ENCODE results near the gene CKS1B. TPM values are rescaled to one million over a fixed set of nuclear protein-coding genes. Genes with fewer than 3 reads are reported as not detected.

The CKS1B gene
- total RNA-seq, 2 experiments from 2014 or later = 156 TPM

DNA sequence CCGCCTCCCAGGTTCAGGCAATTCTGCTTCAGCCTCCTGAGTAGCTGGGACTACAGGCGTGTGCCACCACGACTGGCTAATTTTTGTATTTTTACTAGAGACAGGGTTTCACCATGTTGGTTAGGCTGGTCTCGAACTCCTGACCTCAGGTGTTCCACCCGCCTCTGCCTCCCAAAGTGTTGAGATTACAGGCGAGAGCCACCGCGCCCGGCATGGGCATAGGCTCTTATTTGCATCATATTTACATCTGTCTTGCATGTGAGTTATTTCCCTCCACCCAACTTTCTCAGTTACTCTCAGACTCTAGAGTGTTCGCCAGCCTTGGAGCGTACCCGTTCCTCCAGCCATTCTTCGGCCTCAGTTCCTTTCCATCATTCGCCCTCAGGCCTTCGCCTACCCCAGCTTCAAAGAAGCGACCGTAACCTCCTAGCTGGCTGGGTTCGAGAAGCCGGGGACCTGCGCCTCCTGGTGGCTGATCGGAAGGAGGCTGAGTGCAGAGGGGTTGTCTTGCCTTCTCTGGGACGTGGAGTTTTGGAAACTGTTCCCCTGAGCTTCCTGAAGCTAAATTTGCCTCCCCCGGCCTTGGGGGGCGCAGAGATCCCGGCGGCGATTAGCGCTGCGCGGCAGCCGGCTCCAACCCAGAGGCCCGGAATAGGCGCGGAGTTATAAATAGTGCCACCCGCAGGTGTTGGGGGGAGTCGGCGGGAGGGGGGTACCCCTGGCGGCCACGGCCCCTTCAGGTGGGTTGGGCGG is 24.5 kb downstream of the CKS1B start:
- peak; percentile 83 for DNase-seq
- Mint-ChIP-seq H3K27me3 (peaks cover 22% of the 10 kb centered on the region), H3K9me3 (no peaks in the 10 kb centered on the region)

DNA sequence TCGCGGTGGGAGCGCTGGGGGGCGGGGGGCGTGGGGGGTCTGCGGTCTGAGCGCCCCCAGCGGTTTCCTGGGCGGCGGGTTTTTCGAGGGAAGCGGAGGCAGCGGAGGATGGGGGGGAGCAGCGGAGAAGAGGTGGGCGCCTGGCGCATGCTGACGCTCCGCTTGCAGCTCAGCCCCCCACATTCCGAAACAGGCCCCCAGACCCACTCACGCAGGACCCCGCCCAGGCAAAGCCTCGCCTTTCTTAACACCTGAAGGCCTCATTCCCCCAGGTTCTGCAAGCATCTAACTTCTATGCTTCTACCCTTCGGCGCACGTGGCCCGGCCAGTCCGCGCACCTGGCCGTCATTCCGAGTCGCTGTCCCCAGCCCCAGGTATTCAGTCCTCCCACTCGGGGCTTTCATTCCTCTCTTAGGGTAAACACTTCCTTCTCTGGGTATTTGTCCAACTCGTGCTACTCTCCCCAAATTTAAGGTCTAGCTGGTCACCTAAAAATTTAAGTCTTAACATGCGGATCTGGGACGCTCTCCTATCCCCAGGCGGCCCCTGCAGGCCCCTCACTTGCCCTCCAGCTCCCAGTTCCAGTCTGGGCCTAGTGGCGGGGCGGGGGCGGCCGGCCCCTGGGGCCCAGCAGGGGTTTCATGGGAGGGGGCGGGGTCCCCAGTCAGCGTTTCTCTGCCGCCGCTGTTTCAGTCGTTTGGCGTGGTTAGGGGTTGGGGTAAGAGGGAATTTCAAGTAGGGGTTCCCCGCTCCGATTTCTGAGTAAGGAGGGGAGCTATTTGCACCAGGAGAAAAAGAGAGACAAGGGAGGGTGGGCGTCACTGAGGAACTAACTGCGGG is 25.3 kb downstream of the CKS1B start:
- peak overlapping the region; percentile 91 for H3K27ac Mint-ChIP-seq
- no peaks in the 10 kb centered on the region for H3K9me3 Mint-ChIP-seq
- DNase-seq = peak; percentile 77
- peaks cover 22% of the 10 kb centered on the region for H3K27me3 Mint-ChIP-seq
- H3K36me3 Mint-ChIP-seq = peaks cover 3% of the 10 kb centered on the region
- H3K4me1 Mint-ChIP-seq = peaks cover 38% of the 10 kb centered on the region
- peak overlapping the region; percentile 76 for H3K4me3 Mint-ChIP-seq

More for the DNA sequence above, 24.5 kb downstream of the CKS1B start:
- Mint-ChIP-seq H3K27ac (peak overlapping the region; percentile 90), H3K4me1 (peaks cover 39% of the 10 kb centered on the region), H3K36me3 (peaks cover 3% of the 10 kb centered on the region), H3K4me3 (peak overlapping the region; percentile 76)

- no peaks in the 10 kb centered on the region for H3K9me3 Mint-ChIP-seq
- peaks cover 22% of the 10 kb centered on the region for H3K27me3 Mint-ChIP-seq
- no peak for DNase-seq
- peak overlapping the region; percentile 76 for H3K4me3 Mint-ChIP-seq
- H3K27ac Mint-ChIP-seq = peak overlapping the region; percentile 91
- H3K36me3 Mint-ChIP-seq = peaks cover 3% of the 10 kb centered on the region
- H3K4me1 Mint-ChIP-seq = peaks cover 41% of the 10 kb centered on the region
These were observed 25.9 kb downstream of the CKS1B start for GRCh38 chr1:155000411-155000725.

DNA sequence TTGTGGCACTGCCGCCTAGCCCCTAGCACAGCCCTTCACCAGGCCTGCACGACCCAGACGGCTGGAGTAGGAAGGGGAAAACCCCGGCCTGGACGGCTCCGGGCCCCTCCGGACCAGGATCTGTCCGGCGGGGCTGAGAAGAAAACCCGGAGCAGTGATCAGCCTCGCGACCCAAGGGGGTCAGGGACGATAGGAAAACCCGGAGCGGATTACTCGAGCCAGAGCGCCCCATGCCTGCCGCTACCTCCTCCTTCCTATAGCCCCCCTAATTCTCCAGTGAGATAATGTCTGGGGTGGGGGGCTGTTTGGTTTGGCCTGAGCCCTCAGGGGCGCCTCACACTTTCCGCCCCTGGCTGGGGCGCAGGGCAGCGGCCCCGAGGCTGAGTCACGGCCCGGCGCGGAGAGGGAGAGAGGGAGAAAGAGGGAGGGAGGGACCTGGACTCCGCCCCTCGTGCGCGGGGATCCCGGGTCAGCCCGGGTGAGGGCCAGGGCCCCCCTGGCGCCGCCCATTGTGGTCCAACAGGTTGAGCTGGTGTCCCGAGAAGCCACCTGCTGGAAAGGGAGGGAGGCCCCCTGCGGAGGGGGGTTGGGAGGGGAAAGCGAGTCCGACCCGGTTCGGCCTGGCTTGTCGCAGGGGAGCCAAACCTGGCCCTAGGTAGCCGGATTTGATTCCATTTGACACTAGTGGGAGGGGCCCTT is 26.4 kb downstream of the CKS1B start:
- peaks cover 3% of the 10 kb centered on the region for H3K36me3 Mint-ChIP-seq
- H3K27ac Mint-ChIP-seq = peak overlapping the region; percentile 85
- DNase-seq = peak; percentile 91
- H3K4me1 Mint-ChIP-seq = peaks cover 46% of the 10 kb centered on the region
- peaks cover 20% of the 10 kb centered on the region for H3K27me3 Mint-ChIP-seq
- peak overlapping the region; percentile 74 for H3K4me3 Mint-ChIP-seq
- no peaks in the 10 kb centered on the region for H3K9me3 Mint-ChIP-seq

GRCh38 chr1:155001425-155001674 is 26.9 kb downstream of the CKS1B start:
- Mint-ChIP-seq H3K27me3 (peaks cover 15% of the 10 kb centered on the region), H3K4me1 (peaks cover 51% of the 10 kb centered on the region), H3K9me3 (no peaks in the 10 kb centered on the region)

GRCh38 chr1:155001675-155002463 is 27.4 kb downstream of the CKS1B start:
- Mint-ChIP-seq H3K4me1 (peaks cover 56% of the 10 kb centered on the region), H3K4me3 (peak overlapping the region; percentile 92), H3K36me3 (peaks cover 6% of the 10 kb centered on the region), H3K9me3 (no peaks in the 10 kb centered on the region), H3K27me3 (peaks cover 12% of the 10 kb centered on the region), H3K27ac (peak overlapping the region; percentile 92)
- DNase-seq = peak; percentile 98

More at GRCh38 chr1:155001425-155001674, 26.9 kb downstream of the CKS1B start:
- Mint-ChIP-seq H3K4me3 (peak overlapping the region; percentile 74), H3K36me3 (peaks cover 5% of the 10 kb centered on the region), H3K27ac (peak overlapping the region; percentile 76)
- DNase-seq = no peak

DNA sequence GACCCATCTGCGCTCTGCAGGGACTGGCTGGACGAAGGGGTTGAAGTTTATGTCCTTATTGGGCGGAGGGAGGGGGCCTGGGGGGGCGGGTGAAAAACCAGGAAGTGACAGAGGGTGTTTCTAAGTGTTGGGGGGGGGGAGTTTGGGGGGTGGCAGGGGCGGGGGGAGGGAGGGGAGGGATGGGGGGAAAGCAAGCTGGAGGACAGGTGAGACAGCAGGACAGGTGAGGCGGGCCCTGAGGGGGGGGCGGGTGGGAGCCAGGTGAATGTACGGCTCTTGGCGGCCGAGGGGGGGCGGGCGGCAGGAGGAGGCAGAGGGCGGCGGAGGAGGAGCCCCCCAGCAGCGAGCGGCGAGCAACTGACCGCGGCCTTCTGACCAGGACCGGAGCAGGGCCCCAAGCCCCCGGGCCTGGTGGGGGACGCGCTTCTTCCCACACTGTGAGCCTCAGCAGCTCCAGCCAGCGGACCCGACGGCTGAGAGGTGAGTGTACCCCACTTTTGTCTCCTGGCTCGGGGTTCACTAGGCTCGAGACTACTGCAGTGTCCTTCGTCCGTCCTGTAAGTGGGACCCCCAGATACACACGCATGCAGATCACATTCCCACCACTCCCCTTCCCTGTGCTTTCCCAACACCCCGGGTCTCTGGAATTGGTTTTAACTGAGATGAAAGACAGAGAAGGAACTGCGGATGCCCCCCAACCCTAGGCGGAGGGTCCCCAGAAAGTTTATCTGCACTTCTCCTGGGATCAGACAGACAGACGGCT is 28.2 kb downstream of the CKS1B start, which contains the start of gene ZBTB7B:
ZBTB7B (plus strand) TSS at position 339 of the 763 bp plus-strand sequence. CDS start 11,859 bp downstream, outside the sequence.
- peaks cover 6% of the 10 kb centered on the region for H3K36me3 Mint-ChIP-seq
- peak within 1 kb of the TSS; percentile 92 for H3K4me3 Mint-ChIP-seq
- no peaks in the 10 kb centered on the region for H3K9me3 Mint-ChIP-seq
- DNase-seq = no peak
- peak within 1 kb of the TSS; percentile 92 for H3K27ac Mint-ChIP-seq
- peaks cover 52% of the 10 kb centered on the region for H3K4me1 Mint-ChIP-seq
- H3K27me3 Mint-ChIP-seq = peaks cover 7% of the 10 kb centered on the region

- Mint-ChIP-seq H3K27me3 (peaks cover 3% of the 10 kb centered on the region), H3K9me3 (no peaks in the 10 kb centered on the region), H3K27ac (peak overlapping the region; percentile 90), H3K4me1 (peaks cover 48% of the 10 kb centered on the region), H3K36me3 (peaks cover 6% of the 10 kb centered on the region), H3K4me3 (peak overlapping the region; percentile 86)
- no peak for DNase-seq
These were observed 28.8 kb downstream of the CKS1B start for GRCh38 chr1:155003227-155003765.

- Mint-ChIP-seq H3K4me3 (peak overlapping the region; percentile 86), H3K27ac (peak overlapping the region; percentile 90), H3K36me3 (peaks cover 6% of the 10 kb centered on the region), H3K27me3 (peaks cover 3% of the 10 kb centered on the region), H3K4me1 (peaks cover 49% of the 10 kb centered on the region), H3K9me3 (no peaks in the 10 kb centered on the region)
- no peak for DNase-seq
These were observed 29.4 kb downstream of the CKS1B start for GRCh38 chr1:155003766-155004351.

DNA sequence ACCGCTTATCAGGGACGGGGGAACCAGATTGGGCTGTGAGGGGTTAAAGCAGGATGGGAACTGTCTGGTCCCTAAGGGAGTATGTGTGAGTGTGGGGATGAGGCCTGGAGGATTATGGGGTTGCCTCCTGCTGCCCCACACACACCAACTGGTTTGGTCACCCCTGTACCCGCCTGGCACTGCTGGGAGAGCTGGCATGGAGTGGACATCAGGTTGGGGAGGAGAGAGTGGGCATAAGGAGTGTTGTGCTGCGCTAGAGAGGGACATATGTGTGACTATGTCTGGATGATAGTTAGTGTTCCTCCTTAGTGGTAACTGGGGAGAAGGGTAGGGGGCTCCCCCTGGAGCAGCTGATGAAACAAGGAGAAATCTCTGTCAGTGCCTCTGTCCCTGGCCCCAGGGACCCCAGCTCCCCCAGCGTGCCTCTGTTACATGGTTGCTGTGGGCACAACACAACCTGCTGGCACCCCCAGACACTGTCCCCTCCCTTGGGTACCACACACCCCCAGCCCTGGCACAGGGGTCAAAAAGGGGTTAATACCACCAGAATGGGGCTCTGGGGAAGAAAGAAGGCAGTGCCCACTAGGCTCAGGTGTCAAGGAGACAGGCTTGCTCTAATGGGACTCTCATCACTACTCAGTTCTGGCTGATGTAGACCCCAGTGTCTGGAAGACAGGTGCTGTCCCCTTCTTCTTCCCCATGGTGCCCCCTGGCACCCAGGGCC is 30.0 kb downstream of the CKS1B start:
- Mint-ChIP-seq H3K27ac (peak overlapping the region; percentile 83), H3K36me3 (peaks cover 6% of the 10 kb centered on the region), H3K27me3 (peaks cover 3% of the 10 kb centered on the region), H3K4me1 (peaks cover 48% of the 10 kb centered on the region), H3K4me3 (peak overlapping the region; percentile 86), H3K9me3 (no peaks in the 10 kb centered on the region)
- no peak for DNase-seq

GRCh38 chr1:155005076-155006011 is 30.9 kb downstream of the CKS1B start:
- DNase-seq = no peak
- peaks cover 6% of the 10 kb centered on the region for H3K36me3 Mint-ChIP-seq
- peak overlapping the region; percentile 96 for H3K27ac Mint-ChIP-seq
- no peaks in the 10 kb centered on the region for H3K9me3 Mint-ChIP-seq
- H3K4me1 Mint-ChIP-seq = peaks cover 50% of the 10 kb centered on the region
- peaks cover 3% of the 10 kb centered on the region for H3K27me3 Mint-ChIP-seq
- no peak overlapping the region for H3K4me3 Mint-ChIP-seq

DNA sequence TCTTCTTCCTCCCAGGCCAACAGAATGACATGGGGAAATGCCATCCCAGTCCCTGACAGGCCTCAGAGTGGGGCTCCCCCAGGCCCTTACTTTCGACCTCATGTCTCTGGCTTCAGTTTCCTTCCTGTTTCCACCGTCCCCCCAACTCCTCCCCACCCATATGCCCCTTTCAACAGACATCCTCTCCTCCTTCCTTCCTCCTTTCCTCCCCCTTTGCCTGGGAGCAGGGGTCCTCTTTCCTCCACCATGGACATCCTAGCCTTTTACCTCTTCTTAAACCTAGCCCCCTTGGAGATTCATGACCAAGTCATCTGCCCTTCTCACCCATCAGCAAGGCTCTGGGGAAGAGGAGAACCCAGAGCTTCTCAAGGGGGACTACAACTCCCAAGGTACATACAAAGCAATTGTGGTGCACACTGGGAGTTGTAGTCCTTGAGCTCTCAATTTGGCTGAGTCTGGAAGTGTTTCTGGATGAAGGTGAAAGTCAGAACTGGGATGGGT is 32.2 kb downstream of the CKS1B start:
- Mint-ChIP-seq H3K4me3 (peak overlapping the region; percentile 63), H3K27me3 (peaks cover 3% of the 10 kb centered on the region), H3K4me1 (peaks cover 57% of the 10 kb centered on the region), H3K9me3 (no peaks in the 10 kb centered on the region), H3K27ac (peak overlapping the region; percentile 96), H3K36me3 (peaks cover 6% of the 10 kb centered on the region)
- DNase-seq = peak; percentile 59

Data from activated naive CD8-positive, alpha-beta T cell treated with anti-CD3 and anti-CD28 coated beads for 36 hours (primary cell).